HCT116 (cell line): ENCODE data around the gene RCAN2. TPM values are rescaled to one million over a fixed set of nuclear protein-coding genes. Genes with fewer than 3 reads are reported as not detected.

Experiments used
- ATAC-seq: fragments of 200-7000 bp; cut with Tn5 transposase; 2 replicates; pipeline ENCODE4 v1.9.1; 2020; ENCODE audit warnings: mild to moderate bottlenecking, moderate library complexity
- BruUV-seq: library from RNA; stranded (reverse); fragments of 400-500 nt; replicated peaks from 2 replicates; lab custom pipeline; 2021; lab: Mats Ljungman, UMichigan
- CTCF ChIA-PET: fragments of 300-600 bp; sonication (Branson Sonifier 250); formaldehyde crosslinking; loops from one replicate; lab custom pipeline; 2021; ENCODE audit warnings: antibody characterized with exemption; lab: Charles Lee
- POLR2A ChIA-PET: fragments of 300-600, 350-600 bp; sonication (Branson Sonifier 250); formaldehyde crosslinking; loops from one replicate; lab custom pipeline; 2021; ENCODE audit warnings: antibody characterized with exemption; lab: Charles Lee
- RAD21 ChIA-PET, 2 experiments: fragments of 300-600 bp; sonication (Branson Sonifier 250); formaldehyde crosslinking; loops; one replicate each; lab custom pipeline; 2023; ENCODE audit warnings: low total read pairs in 2 of 2; ENCODE audit not compliant: uncharacterized antibody in 2 of 2, unreplicated experiment in 2 of 2, low non-redundant PET in 1 of 2; lab: Charles Lee
- DNase-seq: peaks from one replicate; pipeline ENCODE4 v3.0.0-alpha.2; 2010; ENCODE audit warnings: low read depth, low spot score
- H2AFZ ChIP-seq: fragments of 200-600 bp; shearing (Covaris generic), sonication (generic); 2 replicates; pipeline ENCODE4 v1.6.1; 2017; ENCODE audit warnings: low read depth, mixed run types, mixed read lengths, antibody characterized with exemption, low read length; ENCODE audit not compliant: poor library complexity, severe bottlenecking
- H3K27ac ChIP-seq: 2 replicates; pipeline ENCODE4 v1.5.1; 2012; ENCODE audit warnings: low read depth, low read length
- H3K27me3 ChIP-seq: fragments of 200-600 bp; sonication (generic); 2 replicates; pipeline ENCODE4 v1.6.1; 2016; ENCODE audit warnings: mixed run types, low read length, mixed read lengths; ENCODE audit not compliant: insufficient read depth
- H3K36me3 ChIP-seq, 2 experiments: fragments of 200-500 bp in 1 of 2; fragments of 200-600 bp in 1 of 2; sonication (Bioruptor generic) in 1 of 2; sonication (generic) in 1 of 2; 2 replicates each; pipeline versions ENCODE4 v1.5.1 to v1.6.1; 2014 to 2016; ENCODE audit warnings: low read length in 2 of 2, inconsistent platforms in 1 of 2, mixed read lengths in 1 of 2, mixed run types in 1 of 2; ENCODE audit not compliant: insufficient read depth in 2 of 2, control insufficient read depth in 1 of 2
- H3K4me1 ChIP-seq, 2 experiments: fragments of 200-600 bp in 1 of 2; sonication (generic) in 1 of 2; 2 replicates each; pipeline versions ENCODE4 v1.5.1 to v1.6.1; 2012 to 2017; ENCODE audit warnings: low read length in 2 of 2, inconsistent platforms in 1 of 2, mild to moderate bottlenecking in 1 of 2, mixed read lengths in 1 of 2, mixed run types in 1 of 2, moderate library complexity in 1 of 2; ENCODE audit not compliant: insufficient read depth in 2 of 2, control insufficient read depth in 1 of 2
- H3K4me2 ChIP-seq: fragments of 200-600 bp; sonication (generic); 2 replicates; pipeline ENCODE4 v1.6.1; 2017; ENCODE audit warnings: mixed run types, low read length, mixed read lengths
- H3K4me3 ChIP-seq, 2 experiments: fragments of 200-600 bp in 1 of 2; sonication (generic) in 1 of 2; replicated peaks in 1 of 2; 2 replicates each; pipeline ENCODE4 v1.5.1; 2011 to 2016; ENCODE audit warnings: low read length in 2 of 2, control low read depth in 1 of 2, low read depth in 1 of 2, mild to moderate bottlenecking in 1 of 2, mixed read lengths in 1 of 2, mixed run types in 1 of 2
- H3K79me2 ChIP-seq: fragments of 200-600 bp; sonication (generic); 2 replicates; pipeline ENCODE4 v1.6.1; 2017; ENCODE audit warnings: mild to moderate bottlenecking, mixed run types, low read length, moderate library complexity, mixed read lengths; ENCODE audit not compliant: insufficient read depth
- H3K9ac ChIP-seq: fragments of 200-600 bp; sonication (generic); 2 replicates; pipeline ENCODE4 v1.6.1; 2016; ENCODE audit warnings: low read length, mixed read lengths
- H3K9me2 ChIP-seq: fragments of 200-600 bp; sonication (generic), shearing (Covaris generic); 2 replicates; pipeline ENCODE4 v1.6.1; 2017; ENCODE audit warnings: mixed run types, mild to moderate bottlenecking, moderate library complexity; ENCODE audit not compliant: insufficient read depth
- H3K9me3 ChIP-seq, 2 experiments: fragments of 200-500 bp in 1 of 2; fragments of 200-600 bp in 1 of 2; sonication (Bioruptor generic) in 1 of 2; sonication (generic) in 1 of 2; 2 replicates each; pipeline ENCODE4 v1.6.1; 2014 to 2017; ENCODE audit warnings: low read length in 2 of 2, mixed read lengths in 2 of 2, inconsistent platforms in 1 of 2, low read depth in 1 of 2, mild to moderate bottlenecking in 1 of 2, mixed run types in 1 of 2, moderate library complexity in 1 of 2; ENCODE audit not compliant: control insufficient read depth in 1 of 2, insufficient read depth in 1 of 2
- H4K20me1 ChIP-seq: fragments of 200-600 bp; sonication (generic), shearing (Covaris generic); 2 replicates; pipeline ENCODE4 v1.6.1; 2017; ENCODE audit warnings: mixed run types, mild to moderate bottlenecking, moderate library complexity; ENCODE audit not compliant: insufficient read depth
- ATF3 ChIP-seq: IDR thresholded peaks from 2 replicates; pipeline ENCODE4 v1.6.1; 2012
- CBX3 ChIP-seq: IDR thresholded peaks from 2 replicates; pipeline ENCODE4 v1.6.1; 2012; ENCODE audit warnings: low read depth
- CEBPB ChIP-seq: IDR thresholded peaks from 2 replicates; pipeline ENCODE4 v1.6.1; 2012; ENCODE audit warnings: low read depth
- EGR1 ChIP-seq: IDR thresholded peaks from 2 replicates; pipeline ENCODE4 v1.6.1; 2012; ENCODE audit warnings: low read depth
- ELF1 ChIP-seq: IDR thresholded peaks from 2 replicates; pipeline ENCODE4 v1.6.1; 2012; ENCODE audit warnings: low read depth, borderline replicate concordance
- EZH2 ChIP-seq: fragments of 200-600 bp; sonication (generic); IDR thresholded peaks from 2 replicates; pipeline ENCODE4 v1.6.1; 2017; ENCODE audit warnings: antibody characterized with exemption, mixed run types
- EZH2phosphoT487 ChIP-seq: fragments of 200-600 bp; IDR thresholded peaks from 2 replicates; pipeline ENCODE4 v1.6.1; 2018; ENCODE audit warnings: antibody characterized with exemption, borderline replicate concordance
- FOSL1 ChIP-seq: IDR thresholded peaks from 2 replicates; pipeline ENCODE4 v1.6.1; 2012; ENCODE audit warnings: low read depth
- JUND ChIP-seq: IDR thresholded peaks from 2 replicates; pipeline ENCODE4 v1.6.1; 2012
- POLR2A ChIP-seq: IDR thresholded peaks from 2 replicates; pipeline ENCODE4 v1.7.0; 2011; ENCODE audit warnings: borderline replicate concordance; ENCODE audit not compliant: insufficient read depth, insufficient read length; ENCODE audit errors: extremely low read depth
- POLR2AphosphoS5 ChIP-seq: IDR thresholded peaks from 2 replicates; pipeline ENCODE4 v1.6.1; 2011; ENCODE audit warnings: mild to moderate bottlenecking, low read depth, low read length, moderate library complexity
- RAD21 ChIP-seq: IDR thresholded peaks from 2 replicates; pipeline ENCODE4 v1.6.1; 2012; ENCODE audit warnings: low read depth, mild to moderate bottlenecking
- REST ChIP-seq: IDR thresholded peaks from 2 replicates; pipeline ENCODE4 v1.6.1; 2012; ENCODE audit warnings: low read depth
- SIN3A ChIP-seq: IDR thresholded peaks from 2 replicates; pipeline ENCODE4 v1.6.1; 2012; ENCODE audit warnings: low read depth
- SRF ChIP-seq: IDR thresholded peaks from 2 replicates; pipeline ENCODE4 v1.6.1; 2012; ENCODE audit warnings: low read depth
- TCF7L2 ChIP-seq: IDR thresholded peaks from 2 replicates; pipeline ENCODE4 v1.7.0; 2011; ENCODE audit warnings: borderline replicate concordance, inconsistent platforms; ENCODE audit not compliant: insufficient read depth, insufficient read length; ENCODE audit errors: extremely low read depth
- ZBTB33 ChIP-seq: IDR thresholded peaks from 2 replicates; pipeline ENCODE4 v1.6.1; 2011; ENCODE audit warnings: mild to moderate bottlenecking, low read length, moderate library complexity; ENCODE audit not compliant: insufficient replicate concordance; ENCODE audit errors: extremely low read depth
- ZFX ChIP-seq: fragments of 450-650 bp; IDR thresholded peaks from 2 replicates; pipeline ENCODE4 v1.6.1; 2017
- intact Hi-C: fragments of 100-400 bp; cut with micrococcal nuclease; formaldehyde crosslinking; loops from 2 replicates; pipeline ENCODE4 v1.10.0; 2022
- total RNA-seq: library from RNA; stranded (reverse); gene quantifications from one replicate; pipeline ENCODE4 v1.2.1, GENCODE V29; 2021; ENCODE audit not compliant: unreplicated experiment

Gene RCAN2
- total RNA-seq, 1 experiment from 2014 or later, result 0.57 TPM

GRCh38 chr6:46521464-46521971 is 30.3 kb upstream of the RCAN2 start:
- H3K27ac ChIP-seq, result no peak overlapping the region
- H3K4me2 ChIP-seq, result no peak overlapping the region
- CTCF ChIA-PET, result no interaction called here
- H2AFZ ChIP-seq, result no peak overlapping the region
- POLR2A ChIA-PET, result no interaction called here
- intact Hi-C loops, result no loop called here
- H3K9ac ChIP-seq, result no peak overlapping the region
- H3K4me3 ChIP-seq, result no peak overlapping the region
- no peak for TF ChIP-seq POLR2A
- TF ChIP-seq REST, result no peak
- TF ChIP-seq CBX3, result no peak
- no peaks in the 10 kb centered on the region for H3K36me3 ChIP-seq
- no peaks in the 10 kb centered on the region for H4K20me1 ChIP-seq
- no TSS peak for BruUV-seq
- DNase-seq (no peak), ATAC-seq (no peak)
- H3K9me2 ChIP-seq, result no peaks in the 10 kb centered on the region
- H3K9me3 ChIP-seq, result no peaks in the 10 kb centered on the region
- no peaks in the 10 kb centered on the region for H3K79me2 ChIP-seq
- H3K4me1 ChIP-seq, result no peaks in the 10 kb centered on the region
- RAD21 ChIA-PET, result no interaction called here
- no peaks in the 10 kb centered on the region for H3K27me3 ChIP-seq

GRCh38 chr6:46517202-46517601 is 26.0 kb upstream of the RCAN2 start:
- Histone ChIP-seq H3K27me3 (no peaks in the 10 kb centered on the region), H4K20me1 (no peaks in the 10 kb centered on the region), H3K79me2 (no peaks in the 10 kb centered on the region), H3K27ac (no peak overlapping the region), H3K36me3 (no peaks in the 10 kb centered on the region), H3K9ac (no peak overlapping the region), H3K9me2 (no peaks in the 10 kb centered on the region), H3K9me3 (no peaks in the 10 kb centered on the region), H3K4me1 (no peaks in the 10 kb centered on the region), H2AFZ (no peak overlapping the region), H3K4me2 (no peak overlapping the region), H3K4me3 (no peak overlapping the region)
- TF ChIP-seq FOSL1 (no peak), TCF7L2 (no peak), EGR1 (no peak), RAD21 (no peak), ZFX (no peak), JUND (no peak), EZH2phosphoT487 (no peak), ELF1 (no peak), SRF (no peak), ZBTB33 (no peak), ATF3 (no peak), SIN3A (no peak), EZH2 (no peak), CEBPB (no peak), POLR2AphosphoS5 (no peak), CBX3 (no peak)
- intact Hi-C loops, result no loop called here
- BruUV-seq, result no TSS peak
- no peak for DNase-seq
- RAD21 ChIA-PET, result no interaction called here
- ATAC-seq, result no peak
- POLR2A ChIA-PET, result no interaction called here
- CTCF ChIA-PET, result no interaction called here
